GM12872 (cell line): ENCODE results near the gene SAMD13.

Experiments
- TF ChIP-seq, protein P1 (sequence below): IDR thresholded peaks from 3 replicates; pipeline ENCODE4 v1.5.1; 2011; ENCODE audit warnings: low read depth, mild to moderate bottlenecking, low read length, moderate library complexity; ENCODE audit not compliant: insufficient read depth

The SAMD13 gene

GRCh38 chr1:84283381-84283780, 18.1 kb upstream of the SAMD13 start:
- TF ChIP-seq, protein P1, sequence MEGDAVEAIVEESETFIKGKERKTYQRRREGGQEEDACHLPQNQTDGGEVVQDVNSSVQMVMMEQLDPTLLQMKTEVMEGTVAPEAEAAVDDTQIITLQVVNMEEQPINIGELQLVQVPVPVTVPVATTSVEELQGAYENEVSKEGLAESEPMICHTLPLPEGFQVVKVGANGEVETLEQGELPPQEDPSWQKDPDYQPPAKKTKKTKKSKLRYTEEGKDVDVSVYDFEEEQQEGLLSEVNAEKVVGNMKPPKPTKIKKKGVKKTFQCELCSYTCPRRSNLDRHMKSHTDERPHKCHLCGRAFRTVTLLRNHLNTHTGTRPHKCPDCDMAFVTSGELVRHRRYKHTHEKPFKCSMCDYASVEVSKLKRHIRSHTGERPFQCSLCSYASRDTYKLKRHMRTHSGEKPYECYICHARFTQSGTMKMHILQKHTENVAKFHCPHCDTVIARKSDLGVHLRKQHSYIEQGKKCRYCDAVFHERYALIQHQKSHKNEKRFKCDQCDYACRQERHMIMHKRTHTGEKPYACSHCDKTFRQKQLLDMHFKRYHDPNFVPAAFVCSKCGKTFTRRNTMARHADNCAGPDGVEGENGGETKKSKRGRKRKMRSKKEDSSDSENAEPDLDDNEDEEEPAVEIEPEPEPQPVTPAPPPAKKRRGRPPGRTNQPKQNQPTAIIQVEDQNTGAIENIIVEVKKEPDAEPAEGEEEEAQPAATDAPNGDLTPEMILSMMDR, result no peak

- TF ChIP-seq, protein P1, result no peak
These were observed 15.4 kb upstream of the SAMD13 start for GRCh38 chr1:84286071-84286470.

GRCh38 chr1:84289169-84289785, 12.2 kb upstream of the SAMD13 start:
- TF ChIP-seq, protein P1, result no peak

DNA sequence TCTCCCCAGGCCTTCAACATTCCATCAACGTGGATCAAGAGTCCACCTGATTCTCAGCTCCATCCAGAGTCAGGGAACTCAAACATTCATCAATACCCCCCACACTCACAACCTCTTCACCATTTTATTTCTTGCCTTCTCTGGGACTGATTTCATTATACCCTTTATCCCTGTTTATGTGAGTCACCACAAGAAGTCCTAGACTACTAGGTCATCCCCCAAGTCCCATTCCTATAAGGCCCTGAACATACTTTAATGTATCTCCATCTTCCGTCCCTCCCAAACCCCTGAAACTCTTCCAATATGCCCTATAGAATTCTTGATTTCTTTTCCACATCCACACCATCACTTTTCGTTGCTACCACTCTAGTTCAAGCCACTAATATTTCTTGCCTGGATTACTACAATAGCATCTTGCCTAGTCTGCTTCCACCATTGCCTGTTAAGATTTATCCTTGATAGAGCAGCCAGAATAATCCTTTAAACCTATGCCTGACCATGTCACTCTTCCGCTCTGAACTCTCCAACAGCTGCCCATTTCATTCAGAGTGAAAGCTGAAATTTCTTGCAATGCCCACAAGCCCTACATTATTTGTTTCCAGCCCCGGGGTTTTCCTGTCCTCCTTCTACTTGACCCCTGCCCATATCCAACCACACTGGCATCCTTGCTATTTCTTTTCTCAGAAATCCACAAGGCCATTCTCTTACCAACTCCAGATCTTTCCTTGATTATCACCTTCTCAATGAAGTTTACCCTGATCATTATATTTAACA, 9.4 kb upstream of the SAMD13 start:
- TF ChIP-seq, protein P1, result no peak

DNA sequence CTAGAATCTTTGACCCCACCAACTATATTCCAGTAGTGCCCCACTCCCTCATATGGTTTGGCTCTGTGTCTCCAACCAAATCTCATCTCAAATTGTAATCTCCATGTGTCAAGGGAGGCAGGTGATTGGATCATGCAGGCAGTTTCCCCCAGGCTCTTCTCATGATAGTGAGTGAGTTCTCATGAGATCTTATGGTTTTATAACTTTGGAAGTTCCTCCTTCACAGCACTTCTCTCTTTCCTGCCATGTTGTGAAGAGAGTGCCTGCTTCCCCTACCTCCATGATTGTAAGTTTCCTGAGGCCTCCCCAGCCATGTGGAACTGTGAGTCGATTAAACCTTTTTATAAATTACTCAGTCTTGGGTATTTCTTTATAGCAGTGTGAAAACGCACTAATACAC, 7.7 kb upstream of the SAMD13 start:
- TF ChIP-seq, protein P1, result no peak

- TF ChIP-seq, protein P1, result no peak
These were observed 6.8 kb upstream of the SAMD13 start for GRCh38 chr1:84294751-84295150.

- TF ChIP-seq, protein P1, result no peak
These were observed 3.8 kb upstream of the SAMD13 start for GRCh38 chr1:84297546-84298244.
